A549 (cell line): ENCODE results near the gene CYP26A1. TPM values are rescaled to one million over a fixed set of nuclear protein-coding genes. Genes with fewer than 3 reads are reported as not detected.

Source experiments
- ATAC-seq, 2 experiments: fragments of 200-7000 bp in 1 of 2; fragments of >200 bp in 1 of 2; cut with Nextera tagmentation in 1 of 2; cut with Tn5 transposase in 1 of 2; 3 replicates each; pipeline versions ENCODE4 v1.8.0 to v1.9.1; 2018 to 2020; ENCODE audit warnings: mild to moderate bottlenecking in 1 of 2, moderate library complexity in 1 of 2
- CTCF ChIA-PET: fragments of 300-600 bp; sonication (Branson Sonifier 250); formaldehyde crosslinking; extraction: SDS; loops from one replicate; lab custom pipeline; 2021; ENCODE audit warnings: antibody characterized with exemption, inconsistent platforms; lab: Yijun Ruan, JAX
- POLR2A ChIA-PET: fragments of 350-600 bp; formaldehyde crosslinking; extraction: SDS; loops from one replicate; lab custom pipeline; 2021; ENCODE audit warnings: antibody characterized with exemption, inconsistent platforms; lab: Yijun Ruan, JAX
- DNase-seq, 2 experiments: peaks; one replicate each; pipeline versions ENCODE4 v3.0.0 to v3.0.0-alpha.2; 2011 to 2016; ENCODE audit warnings: low read depth in 1 of 2, low spot score in 1 of 2
- FAIRE-seq: peaks from 2 replicates; lab custom pipeline; 2011; peaks lifted over from hg19 to GRCh38; lab: Jason Lieb, UNC
- H3K27ac ChIP-seq, 2 experiments: fragments of >200 bp; sonication (Bioruptor Twin); formaldehyde crosslinking; 3 replicates each; pipeline ENCODE4 v1.5.1; 2016 to 2017
- H3K4me1 ChIP-seq: fragments of >200 bp; sonication (Bioruptor Twin); formaldehyde crosslinking; 3 replicates; pipeline ENCODE4 v1.6.1; 2016
- H3K4me2 ChIP-seq: fragments of >200 bp; sonication (Bioruptor Twin); formaldehyde crosslinking; 3 replicates; pipeline ENCODE4 v1.6.1; 2016
- H3K4me3 ChIP-seq: fragments of >200 bp; sonication (Bioruptor Twin); formaldehyde crosslinking; 3 replicates; pipeline ENCODE4 v1.5.1; 2016
- H3K9me3 ChIP-seq: fragments of >200 bp; sonication (Bioruptor Twin); formaldehyde crosslinking; 3 replicates; pipeline ENCODE4 v1.6.1; 2016
- CTCF ChIP-seq: fragments of >200 bp; sonication (Bioruptor Twin); formaldehyde crosslinking; IDR thresholded peaks from 3 replicates; pipeline ENCODE4 v1.5.1; 2016
- FOSB ChIP-seq: fragments of 250-450 bp; sonication (Bioruptor Pico); IDR thresholded peaks from 2 replicates; pipeline ENCODE4 v1.5.0; 2020; ENCODE audit warnings: mild to moderate bottlenecking, moderate library complexity
- HMGXB4 ChIP-seq: fragments of 250-450 bp; sonication (Bioruptor Pico); IDR thresholded peaks from 2 replicates; pipeline ENCODE4 v1.5.0; 2021; ENCODE audit warnings: mild to moderate bottlenecking, moderate library complexity, borderline replicate concordance
- JUNB ChIP-seq: fragments of >200 bp; sonication (Bioruptor Twin); formaldehyde crosslinking; IDR thresholded peaks from 2 replicates; pipeline ENCODE4 v1.6.1; 2016
- KDM1A ChIP-seq: fragments of 200-600 bp; sonication (generic); IDR thresholded peaks from 2 replicates; pipeline ENCODE4 v1.6.1; 2016; ENCODE audit warnings: low read depth, mild to moderate bottlenecking
- POLR2AphosphoS2 ChIP-seq: conservative IDR thresholded peaks from 2 replicates; pipeline ENCODE4 v1.6.1; 2012; ENCODE audit warnings: low read length, improper control_type of control experiment, inconsistent platforms
- RAD21 ChIP-seq, 2 experiments: fragments of >200 bp in 1 of 2; sonication (Bioruptor Twin) in 1 of 2; formaldehyde crosslinking in 1 of 2; IDR thresholded peaks in 1 of 2; conservative IDR thresholded peaks in 1 of 2; 2 replicates in 1 of 2; 3 replicates in 1 of 2; pipeline ENCODE4 v1.6.1; 2012 to 2018; ENCODE audit warnings: inconsistent platforms in 1 of 2
- RARB ChIP-seq: fragments of 250-450 bp; sonication (Bioruptor Pico); IDR thresholded peaks from 2 replicates; pipeline ENCODE4 v1.8.0; 2021; ENCODE audit warnings: mild to moderate bottlenecking, moderate library complexity
- RCOR1 ChIP-seq: fragments of 150-350 bp; IDR thresholded peaks from 2 replicates; pipeline ENCODE4 v1.6.1; 2014; ENCODE audit warnings: antibody characterized with exemption, low read length, low read depth
- SREBF2 ChIP-seq: fragments of 450-650 bp; IDR thresholded peaks from 2 replicates; pipeline ENCODE4 v1.6.1; 2014; ENCODE audit warnings: mild to moderate bottlenecking, moderate library complexity
- TFCP2L1 ChIP-seq: fragments of 250-450 bp; sonication (Bioruptor Pico); IDR thresholded peaks from 2 replicates; pipeline ENCODE4 v1.5.0; 2021; ENCODE audit warnings: mild to moderate bottlenecking
- TP53 ChIP-seq: fragments of 250-450 bp; sonication (Bioruptor Pico); IDR thresholded peaks from 2 replicates; pipeline ENCODE4 v1.5.0; 2021; ENCODE audit warnings: mild to moderate bottlenecking, moderate library complexity
- ZC3H11A ChIP-seq: fragments of 450-650 bp; IDR thresholded peaks from 2 replicates; pipeline ENCODE4 v1.6.1; 2014; ENCODE audit warnings: antibody characterized with exemption, mild to moderate bottlenecking
- ZNF302 ChIP-seq: fragments of 250-450 bp; sonication (Bioruptor Pico); IDR thresholded peaks from 2 replicates; pipeline ENCODE4 v1.9.0; 2021; ENCODE audit warnings: inconsistent platforms, mild to moderate bottlenecking, moderate library complexity
- ZSCAN20 ChIP-seq: fragments of 250-450 bp; sonication (Bioruptor Pico); IDR thresholded peaks from 2 replicates; pipeline ENCODE4 v1.8.0; 2022; ENCODE audit warnings: mild to moderate bottlenecking, moderate library complexity
- WGBS: methylation state at CpG from one replicate; pipeline ENCODE4 v1.1.6; 2017; ENCODE audit errors: missing lambda C conversion rate; 5-methylcytosine and 5-hydroxymethylcytosine counted together
- polyA plus RNA-seq, 4 experiments: library from polyadenylated mRNA; depleted of rRNA in 3 of 4; stranded (reverse); fragments of >200 nt; fragmentation: RNase III in 1 of 4; extraction: RNeasy Plus Mini Kit Qiagen cat#74134 plus additional on column Dnase treatment in 1 of 4; gene quantifications; 2 replicates in 3 of 4; 3 replicates in 1 of 4; pipeline ENCODE4 v1.2.3, GENCODE V29; 2011 to 2017
- TF ChIP-seq, protein P1 (sequence below): IDR thresholded peaks from 2 replicates; pipeline ENCODE4 v1.6.1; 2012; ENCODE audit warnings: low read depth, borderline replicate concordance
- TF ChIP-seq, protein P2 (sequence below): fragments of 150-350 bp; IDR thresholded peaks from 2 replicates; pipeline ENCODE4 v1.6.1; 2014; ENCODE audit warnings: low read depth, mild to moderate bottlenecking, low read length

CYP26A1 gene
- polyA plus RNA-seq, 2 of the 4 experiments (the other 2 are of a cell fraction) = 1.3 to 7.2 TPM

DNA sequence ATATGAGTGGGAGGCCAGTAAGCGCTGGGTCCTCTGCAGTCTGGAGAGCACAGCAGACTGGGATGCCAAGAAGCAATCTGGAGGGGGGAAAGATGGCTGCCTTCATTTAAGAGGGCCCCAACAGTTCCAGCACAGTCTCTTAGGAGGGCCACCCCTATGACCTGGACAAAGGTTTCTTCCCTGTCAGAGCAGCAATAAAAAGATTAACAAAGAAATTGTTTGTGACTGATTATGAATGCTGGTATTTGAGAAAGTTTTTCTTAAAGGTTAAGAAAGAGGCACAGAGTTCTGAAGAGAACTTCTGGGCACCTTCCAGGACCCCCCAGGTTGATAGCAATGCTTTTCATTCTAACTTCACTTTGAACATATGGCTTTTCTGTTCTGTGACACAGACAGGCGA lies 52.3 kb downstream of the CYP26A1 start (continued):
- TF ChIP-seq FOSB (CRISPR knock-in tag) (no peak), POLR2AphosphoS2 (no peak), ZNF302 (CRISPR knock-in tag) (no peak), HMGXB4 (CRISPR knock-in tag) (no peak), TFCP2L1 (CRISPR knock-in tag) (no peak), RCOR1 (no peak)
- TF ChIP-seq, all 56 proteins: peak for 0

GRCh38 chr10:93126483-93127052 lies 52.9 kb downstream of the CYP26A1 start:
- WGBS = 49% methylated on average over 2 of the region's 2 CpGs
- no peak overlapping the region for H3K4me3 ChIP-seq
- H3K9me3 ChIP-seq = peaks cover 16% of the 10 kb centered on the region
- CTCF ChIA-PET = interaction anchor here (1.0 to 1.4 kb wide), 4 partner anchors 11 to 30 kb away, joined by 3 to 7 read pairs (median 5); no protein-coding TSS in a partner anchor
- DNase-seq (peak in 1 of 2 experiments; percentile 49), ATAC-seq (no peak), FAIRE-seq (no peak)
- no peaks in the 10 kb centered on the region for H3K4me1 ChIP-seq
- POLR2A ChIA-PET = no interaction called here
- no peak overlapping the region for H3K4me2 ChIP-seq
- TF ChIP-seq JUNB (no peak), KDM1A (no peak), ZSCAN20 (CRISPR knock-in tag) (no peak), RAD21 (conservative IDR thresholded peaks at IDR 0.05 in 1 of 2, IDR thresholded peaks at IDR 0.05 in 1 of 2) (0 out of 5 replicates have a peak, but pooled peaks of 1 of the 2 experiments have one; percentile 11), TP53 (CRISPR knock-in tag) (no peak), RARB (CRISPR knock-in tag) (no peak), RCOR1 (no peak), CTCF (0 out of 3 replicates have a peak, but pooled peaks have one; percentile 23), SREBF2 (no peak), ZC3H11A (no peak)
- TF ChIP-seq, protein P1, sequence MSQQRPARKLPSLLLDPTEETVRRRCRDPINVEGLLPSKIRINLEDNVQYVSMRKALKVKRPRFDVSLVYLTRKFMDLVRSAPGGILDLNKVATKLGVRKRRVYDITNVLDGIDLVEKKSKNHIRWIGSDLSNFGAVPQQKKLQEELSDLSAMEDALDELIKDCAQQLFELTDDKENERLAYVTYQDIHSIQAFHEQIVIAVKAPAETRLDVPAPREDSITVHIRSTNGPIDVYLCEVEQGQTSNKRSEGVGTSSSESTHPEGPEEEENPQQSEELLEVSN = no peak
- TF ChIP-seq, protein P2, sequence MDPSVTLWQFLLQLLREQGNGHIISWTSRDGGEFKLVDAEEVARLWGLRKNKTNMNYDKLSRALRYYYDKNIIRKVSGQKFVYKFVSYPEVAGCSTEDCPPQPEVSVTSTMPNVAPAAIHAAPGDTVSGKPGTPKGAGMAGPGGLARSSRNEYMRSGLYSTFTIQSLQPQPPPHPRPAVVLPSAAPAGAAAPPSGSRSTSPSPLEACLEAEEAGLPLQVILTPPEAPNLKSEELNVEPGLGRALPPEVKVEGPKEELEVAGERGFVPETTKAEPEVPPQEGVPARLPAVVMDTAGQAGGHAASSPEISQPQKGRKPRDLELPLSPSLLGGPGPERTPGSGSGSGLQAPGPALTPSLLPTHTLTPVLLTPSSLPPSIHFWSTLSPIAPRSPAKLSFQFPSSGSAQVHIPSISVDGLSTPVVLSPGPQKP = no peak
- no peak overlapping the region for H3K27ac ChIP-seq

Other genes with a start within 250 kb of the CYP26A1 start
- 48.5 and 50.4 TPM in 2 replicates for gene EXOC6, start 225.4 kb upstream of the CYP26A1 start, polyA plus RNA-seq (2011; rRNA removed)
- gene EXOC6, start 225.4 kb upstream of the CYP26A1 start, polyA plus RNA-seq (2017; fragmentation: RNase III; extraction: RNeasy Plus Mini Kit Qiagen cat#74134 plus additional on column Dnase treatment) = 16.8 to 20.2 TPM (median 17.3 TPM) in 3 replicates
- gene CYP26C1, start 13.1 kb upstream of the CYP26A1 start, polyA plus RNA-seq (2011; rRNA removed) = not detected in 2 replicates
- not detected in 3 replicates for gene CYP26C1, start 13.1 kb upstream of the CYP26A1 start, polyA plus RNA-seq (2017; fragmentation: RNase III; extraction: RNeasy Plus Mini Kit Qiagen cat#74134 plus additional on column Dnase treatment)